Posterior vena cava (tissue), 2 donors: Measurements from ENCODE around the gene DLG1. TPM values are rescaled to one million over a fixed set of nuclear protein-coding genes. Genes with fewer than 3 reads are reported as not detected.
"Not testable (repeated sequence)": the region's sequence is repeated elsewhere in the genome, so short reads cannot be mapped to it uniquely, and the experiment has no call there.

Source experiments
- DNase-seq: peaks from one replicate; pipeline ENCODE4 v3.0.0-alpha.2; 2020; ENCODE audit warnings: low spot score
- intact Hi-C, 2 donors: fragments of 100-400 bp; cut with DNase I; formaldehyde crosslinking; loops; one replicate each; pipeline versions ENCODE4 v1.14.1 to v1.14.2; 2022 to 2023
- total RNA-seq, 2 donors: library from RNA; stranded (reverse); fragmentation: NEBNext Ultra II Directional; extraction: Animal tissue kit (Norgen Biotek cat#: 25700); gene quantifications; one replicate each; pipeline ENCODE4 v1.2.1, GENCODE V29; 2021
- donor health status: DM: yes; HTN: yes; CAD: no.
- donor health status: DM: yes; HTN: yes; CAD: no.

Gene DLG1
- total RNA-seq, 2 donors from 2014 or later = 67.9 to 70.3 TPM

DNA sequence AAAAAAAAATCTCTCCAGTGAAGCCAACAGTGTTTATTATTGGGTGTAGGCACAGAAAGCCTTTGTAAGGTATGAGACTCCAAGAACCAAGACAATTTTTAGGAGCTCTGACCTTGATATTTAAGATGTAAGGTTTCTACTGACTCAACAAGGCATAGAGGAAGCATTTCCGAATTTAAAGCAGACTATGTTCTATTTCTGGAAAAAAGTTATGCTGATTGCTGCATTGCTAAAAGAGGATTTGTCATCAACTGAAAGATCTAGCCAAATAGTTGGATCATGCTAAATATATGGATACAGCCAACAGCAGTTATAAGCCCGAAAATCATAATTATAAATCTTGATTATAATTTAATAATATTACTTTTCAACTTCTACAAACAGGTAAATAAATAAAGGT lies 215.5 kb downstream of the DLG1 start:
- intact Hi-C loops = no loop called here
- no peak for DNase-seq

DNA sequence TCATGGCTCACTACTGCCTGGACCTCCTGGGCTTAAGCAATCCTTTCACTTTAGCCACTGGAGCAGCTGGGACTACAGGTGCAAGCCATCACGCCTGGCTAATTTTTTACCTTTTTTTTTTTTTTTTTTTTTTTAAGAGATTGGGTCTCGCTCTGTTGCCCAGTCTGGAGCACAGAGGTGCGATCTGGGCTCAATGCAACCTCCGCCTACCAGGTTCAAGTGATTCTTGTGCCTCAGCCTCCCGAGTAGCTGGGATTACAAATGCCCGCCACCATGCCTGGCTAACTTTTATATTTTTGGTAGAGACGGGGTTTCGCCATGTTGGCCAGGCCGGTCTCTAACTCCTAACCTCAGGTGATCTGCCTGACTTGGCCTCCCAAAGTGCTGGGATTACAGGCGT lies 218.1 kb downstream of the DLG1 start:
- no peak for DNase-seq
- intact Hi-C loops = no loop called here

DNA sequence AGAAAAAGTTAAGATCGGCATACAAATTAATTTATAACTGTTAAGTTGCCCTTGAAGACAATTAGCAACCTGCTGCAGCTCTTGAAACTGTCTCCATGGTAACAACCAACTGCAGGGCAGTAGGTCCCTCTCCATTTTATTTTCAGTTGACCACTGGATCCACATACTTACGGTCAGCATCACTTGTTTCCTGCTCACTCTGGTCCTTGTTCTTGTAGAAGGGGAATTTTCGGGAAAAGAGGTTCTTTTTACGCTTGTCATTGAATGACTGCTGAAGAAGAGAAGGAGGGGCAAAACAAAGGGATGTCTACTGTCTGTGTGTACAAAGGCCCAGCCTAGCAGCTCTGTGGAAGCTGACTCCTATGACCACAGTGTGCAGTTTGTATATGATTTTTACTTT lies 222.0 kb downstream of the DLG1 start:
- DNase-seq = no peak
- intact Hi-C loops = no loop called here

DNA sequence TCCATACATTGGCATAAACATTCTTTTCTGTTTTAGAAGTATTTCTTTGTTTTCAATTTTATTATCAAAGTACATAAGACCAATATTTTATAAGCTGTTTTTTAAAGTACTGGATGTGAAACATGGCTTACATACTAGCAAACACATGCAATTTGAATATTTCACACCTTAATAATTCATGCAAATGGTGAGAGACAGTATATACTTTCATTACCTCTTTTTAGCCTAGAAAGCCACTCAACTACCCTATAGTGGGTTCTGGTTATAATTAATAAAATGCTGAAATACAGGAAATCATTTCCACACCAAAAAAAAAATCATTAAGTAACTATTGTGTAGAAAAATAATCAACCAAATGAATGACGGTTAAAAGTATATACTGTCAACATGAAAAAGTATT lies 230.3 kb downstream of the DLG1 start:
- intact Hi-C loops = no loop called here
- no peak for DNase-seq

DNA sequence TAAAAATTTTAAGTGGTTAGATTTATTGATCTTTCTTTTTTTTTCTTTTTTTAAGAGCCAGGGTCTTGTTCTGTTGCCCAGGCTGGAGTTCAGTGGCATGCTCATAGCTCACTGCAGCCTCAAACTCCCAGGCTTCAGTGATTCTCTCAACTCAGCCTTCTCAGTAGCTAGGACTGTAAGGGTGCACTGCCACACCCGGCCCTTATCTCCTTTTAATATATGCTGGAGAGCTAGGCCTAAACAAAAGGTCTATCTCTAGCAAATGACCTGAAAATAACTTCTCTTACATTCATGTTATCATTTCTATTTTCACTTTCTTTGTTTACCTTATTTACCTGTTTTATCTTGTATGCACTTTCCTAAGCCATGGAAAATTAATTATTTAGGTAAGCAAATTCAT lies 233.6 kb downstream of the DLG1 start:
- no peak for DNase-seq
- intact Hi-C loops = no loop called here

DNA sequence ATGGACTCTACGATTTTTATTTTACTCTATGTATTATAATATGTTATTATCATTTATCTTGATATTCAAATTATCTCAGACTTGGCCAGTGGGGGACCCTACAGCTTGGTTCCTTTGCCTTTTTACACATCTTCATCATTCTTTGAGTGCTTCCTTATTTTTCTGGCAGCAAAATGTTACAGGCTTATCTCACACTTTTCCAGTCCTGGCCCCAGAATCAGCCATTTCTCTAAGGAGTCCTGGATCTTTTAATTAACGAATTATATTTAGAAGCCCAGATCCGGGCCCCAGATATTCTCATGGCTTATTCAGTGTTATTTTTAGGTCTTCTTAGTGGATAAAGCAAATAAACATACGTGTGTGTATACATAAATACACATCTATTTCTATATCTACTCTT lies 236.0 kb downstream of the DLG1 start:
- intact Hi-C loops = no loop called here
- DNase-seq = no peak

DNA sequence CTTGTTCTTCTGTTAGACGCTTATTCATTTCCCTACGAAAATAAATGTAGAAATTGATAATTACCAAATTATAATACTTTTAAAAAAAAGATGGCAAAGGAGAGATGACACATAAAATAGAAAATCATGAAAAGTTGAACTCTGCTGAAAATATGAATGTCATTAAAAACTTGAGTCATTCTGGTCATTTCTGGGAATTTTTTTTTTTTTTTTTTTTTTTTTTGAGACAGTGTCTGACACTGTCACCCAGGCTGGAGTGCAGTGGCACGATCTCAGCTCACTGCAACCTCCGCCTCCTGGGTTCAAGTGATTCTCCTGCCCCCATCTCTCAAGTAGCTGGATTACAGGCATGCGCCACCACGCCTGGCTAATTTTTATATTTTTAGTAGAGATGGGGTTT lies 246.8 kb downstream of the DLG1 start:
- not testable (repeated sequence) for DNase-seq
- intact Hi-C loops = loop anchor here in 1 of 2 donors (2.0 kb wide), 1 partner anchor 29 kb away; no protein-coding TSS in a partner anchor

DNA sequence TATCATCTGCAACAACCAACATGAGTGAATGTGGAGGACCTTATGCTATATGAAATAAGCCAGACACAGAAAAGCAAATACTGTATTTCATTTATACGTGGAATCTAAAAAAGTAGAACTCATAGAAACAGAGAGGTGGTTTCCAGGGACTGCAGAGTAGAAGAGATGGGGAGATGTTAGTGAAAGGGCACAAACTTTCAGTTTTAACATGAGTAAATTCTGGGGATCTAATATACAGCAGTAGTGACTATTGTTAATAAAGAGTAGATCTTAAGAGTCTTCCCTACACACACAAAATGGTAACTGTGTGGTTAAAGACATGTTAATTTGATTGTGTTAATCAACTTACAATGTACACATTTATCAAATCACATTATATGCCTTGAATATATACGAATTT lies 247.9 kb downstream of the DLG1 start:
- intact Hi-C loops = no loop called here
- DNase-seq = no peak

DNA sequence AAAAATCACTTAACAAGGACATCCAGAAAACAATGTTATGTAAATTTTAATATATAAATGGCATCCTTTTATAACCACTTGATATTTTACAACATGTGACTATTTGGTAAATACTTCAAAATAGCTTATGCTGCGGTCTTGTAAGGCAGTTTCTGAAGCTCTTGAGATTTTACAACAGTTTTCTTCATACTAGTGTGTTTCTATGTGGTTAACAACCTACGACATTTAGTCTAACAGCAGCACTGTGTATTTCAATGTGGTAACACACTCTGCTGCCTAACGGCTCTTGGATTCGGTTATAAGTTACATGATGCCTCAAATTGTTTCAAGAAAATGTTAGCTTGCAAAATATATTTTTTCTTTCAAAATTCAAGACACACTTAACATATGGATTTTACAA lies 255.9 kb downstream of the DLG1 start:
- intact Hi-C loops = no loop called here
- DNase-seq = no peak

DNA sequence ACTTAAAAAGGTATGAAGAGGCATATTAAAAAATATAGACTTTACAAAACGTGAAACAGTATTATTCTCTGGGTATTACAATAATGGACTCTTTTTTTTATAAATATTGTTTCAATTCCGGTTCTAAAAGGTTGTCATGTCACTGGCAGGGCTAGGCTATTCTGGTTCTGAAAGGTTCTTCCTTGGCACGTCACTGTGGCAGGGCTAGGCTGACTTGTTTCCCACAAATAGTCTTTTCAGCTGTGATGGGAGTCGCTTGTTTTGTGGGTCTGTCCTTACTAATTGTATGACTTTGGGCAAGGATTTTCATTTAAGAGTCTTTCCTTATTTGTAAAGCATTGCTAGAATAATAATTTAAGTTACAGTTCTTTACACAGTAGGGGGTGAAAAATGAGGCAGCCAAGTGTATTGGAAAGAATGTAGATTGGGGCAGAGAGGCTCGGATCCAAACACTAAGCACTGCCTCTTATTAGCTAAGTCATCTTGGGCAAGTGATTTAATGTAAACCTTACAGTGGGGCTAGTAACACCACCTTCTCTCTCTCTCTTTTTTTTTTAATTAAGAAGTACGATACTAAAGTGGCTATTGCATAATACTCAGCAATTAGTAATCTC lies 256.4 kb downstream of the DLG1 start:
- no peak for DNase-seq
- intact Hi-C loops = no loop called here

DNA sequence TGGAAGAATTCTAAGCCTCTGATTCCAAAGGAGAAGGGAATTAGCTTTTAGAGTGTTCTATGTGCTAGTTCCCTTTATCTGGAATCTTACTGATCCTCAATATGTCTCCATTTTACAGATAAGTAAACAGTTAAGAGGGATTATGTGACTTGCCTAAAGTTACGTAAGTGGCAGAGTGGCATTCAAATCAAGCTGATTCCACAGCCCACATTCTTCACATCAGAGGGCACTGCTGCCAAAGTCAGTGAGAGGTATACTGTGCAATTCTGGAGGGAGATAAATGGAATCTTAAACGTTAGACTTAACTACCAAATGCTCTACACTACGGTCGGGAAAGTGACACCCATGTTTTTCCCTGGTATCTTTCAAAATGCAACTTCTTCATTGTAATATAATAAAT lies 257.8 kb downstream of the DLG1 start:
- DNase-seq = no peak
- intact Hi-C loops = no loop called here

DNA sequence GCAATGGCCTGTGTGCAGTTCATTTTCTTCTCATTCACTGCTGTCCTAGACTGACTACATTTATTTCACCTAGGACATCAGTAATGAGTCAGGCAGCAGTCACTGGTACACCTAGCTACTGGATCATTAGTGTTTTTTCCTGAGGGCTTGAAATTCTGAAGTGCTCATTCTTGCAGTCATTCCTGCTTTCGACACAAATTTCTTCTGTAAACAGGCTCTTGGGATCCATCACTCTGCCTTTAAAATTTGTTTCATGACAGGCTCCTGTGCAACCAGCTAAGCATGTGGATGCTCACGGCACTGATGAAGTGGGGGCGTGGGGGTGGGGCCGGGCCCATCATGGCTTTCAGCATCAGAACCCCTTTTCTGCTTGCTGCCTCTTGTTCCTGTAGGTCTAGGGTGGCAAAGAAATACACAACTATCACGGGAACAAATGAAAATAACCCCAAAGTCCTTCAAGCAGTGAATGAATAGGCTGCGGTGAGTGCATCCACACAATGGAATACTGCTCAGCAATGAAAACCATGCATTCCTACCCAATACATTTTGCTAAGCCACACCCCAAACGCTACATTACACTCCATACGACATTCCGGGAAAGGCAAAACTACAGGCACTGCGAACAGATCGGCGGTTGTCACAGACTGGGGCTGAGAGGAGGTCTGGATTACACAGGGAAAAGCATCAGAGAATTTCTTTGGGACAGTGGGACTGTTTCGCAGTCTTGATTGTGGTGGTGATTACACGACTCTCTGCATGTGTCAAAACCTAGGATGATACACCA lies 259.5 kb downstream of the DLG1 start:
- DNase-seq = no peak
- intact Hi-C loops = no loop called here

DNA sequence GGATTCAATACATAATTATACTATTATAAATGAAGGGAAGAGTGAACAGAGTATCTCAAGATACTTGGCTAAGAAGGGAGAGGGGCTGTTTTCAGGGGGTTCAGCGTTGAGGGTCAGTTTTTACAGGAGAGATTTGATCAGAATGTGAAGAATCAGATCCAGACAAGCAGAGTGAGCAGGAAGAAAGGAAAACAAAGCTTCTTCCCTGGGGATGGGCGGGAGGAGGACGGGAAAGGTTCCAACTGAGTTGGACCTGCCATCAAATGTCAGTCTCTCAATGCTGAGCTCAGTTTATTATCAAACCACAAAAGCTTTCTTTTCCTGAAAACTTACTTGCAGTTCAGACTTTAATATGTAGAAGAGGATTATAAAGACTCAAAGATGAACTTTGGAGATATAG lies 262.8 kb downstream of the DLG1 start:
- intact Hi-C loops = no loop called here
- DNase-seq = no peak

DNA sequence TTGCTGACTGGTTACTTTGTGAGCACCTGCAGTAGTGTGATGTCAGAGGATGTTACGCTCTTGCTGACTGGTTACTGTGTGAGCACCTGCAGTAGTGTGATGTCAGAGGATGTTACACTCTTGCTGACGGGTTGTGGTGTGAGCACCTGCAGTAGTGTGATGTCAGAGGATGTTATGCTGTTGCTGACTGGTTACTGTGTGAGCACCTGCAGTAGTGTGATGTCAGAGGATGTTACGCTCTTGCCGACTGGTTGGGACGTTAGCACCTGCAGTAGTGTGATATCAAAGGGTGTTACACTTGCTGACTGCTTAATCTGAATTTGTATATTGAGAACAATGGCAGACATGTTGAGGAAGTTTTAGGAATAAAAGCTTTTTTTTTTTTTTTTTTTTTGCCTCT lies 263.6 kb downstream of the DLG1 start:
- DNase-seq, intact Hi-C loops: not testable (repeated sequence)

DNA sequence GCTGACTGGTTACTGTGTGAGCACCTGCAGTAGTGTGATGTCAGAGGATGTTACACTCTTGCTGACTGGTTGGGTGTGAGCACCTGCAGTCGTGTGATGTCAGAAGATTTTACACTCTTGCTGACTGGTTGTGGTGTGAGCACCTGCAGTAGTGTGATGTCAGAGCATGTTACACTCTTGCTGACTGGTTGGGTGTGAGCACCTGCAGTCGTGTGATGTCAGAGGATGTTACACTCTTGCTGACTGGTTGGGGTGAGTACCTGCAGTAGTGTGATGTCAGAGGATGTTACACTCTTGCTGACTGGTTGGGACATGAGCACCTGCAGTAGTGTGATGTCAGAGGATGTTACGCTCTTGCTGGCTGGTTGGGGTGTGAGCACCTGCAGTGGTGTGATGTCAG lies 264.6 kb downstream of the DLG1 start:
- intact Hi-C loops, DNase-seq: not testable (repeated sequence)

DNA sequence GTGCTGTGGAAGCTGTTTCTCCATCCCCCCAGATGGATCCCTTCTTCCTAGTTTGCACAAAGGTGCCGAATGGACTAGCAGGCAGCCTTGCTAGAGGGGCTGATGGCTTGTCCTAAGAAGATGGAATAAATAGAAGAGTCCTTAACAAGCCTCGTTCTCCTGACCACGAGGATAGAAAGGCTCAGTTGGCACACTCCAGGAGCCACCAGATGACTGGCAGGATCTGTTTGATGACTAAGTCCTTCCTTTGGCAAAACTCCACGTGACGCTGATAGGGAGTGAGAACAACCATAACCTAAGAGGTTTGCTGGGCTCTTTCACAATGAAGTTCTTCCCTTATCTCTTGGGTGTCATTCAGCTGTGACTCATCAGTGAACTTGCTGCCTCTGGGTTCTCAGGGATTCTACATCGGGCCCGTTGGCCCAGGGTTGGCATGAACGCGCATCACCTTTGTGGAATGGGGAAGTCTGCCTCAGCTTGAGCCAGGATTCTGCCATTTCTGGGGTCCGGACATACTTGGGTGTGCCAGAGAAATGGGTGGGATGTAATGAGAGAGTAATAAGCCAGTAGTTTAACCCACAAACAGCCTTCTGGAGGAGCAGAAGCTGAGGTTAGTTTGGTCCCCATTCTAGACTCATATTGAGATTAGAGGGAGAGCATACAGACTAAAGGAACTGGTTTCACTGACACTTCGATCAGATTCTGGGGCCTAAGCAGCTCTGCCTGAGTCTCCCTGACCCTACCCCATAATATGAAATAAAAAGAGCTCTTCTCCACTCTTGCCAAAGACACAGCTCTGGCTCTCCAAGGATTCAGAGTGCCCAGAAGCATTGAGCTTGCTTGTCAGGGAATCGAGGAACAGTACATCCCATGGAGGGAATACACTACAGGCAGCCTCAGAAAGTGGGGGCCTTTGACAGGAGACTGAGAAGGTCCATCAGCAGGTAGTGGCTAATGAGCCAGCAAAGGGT lies 266.8 kb downstream of the DLG1 start:
- no peak for DNase-seq
- intact Hi-C loops = no loop called here

DNA sequence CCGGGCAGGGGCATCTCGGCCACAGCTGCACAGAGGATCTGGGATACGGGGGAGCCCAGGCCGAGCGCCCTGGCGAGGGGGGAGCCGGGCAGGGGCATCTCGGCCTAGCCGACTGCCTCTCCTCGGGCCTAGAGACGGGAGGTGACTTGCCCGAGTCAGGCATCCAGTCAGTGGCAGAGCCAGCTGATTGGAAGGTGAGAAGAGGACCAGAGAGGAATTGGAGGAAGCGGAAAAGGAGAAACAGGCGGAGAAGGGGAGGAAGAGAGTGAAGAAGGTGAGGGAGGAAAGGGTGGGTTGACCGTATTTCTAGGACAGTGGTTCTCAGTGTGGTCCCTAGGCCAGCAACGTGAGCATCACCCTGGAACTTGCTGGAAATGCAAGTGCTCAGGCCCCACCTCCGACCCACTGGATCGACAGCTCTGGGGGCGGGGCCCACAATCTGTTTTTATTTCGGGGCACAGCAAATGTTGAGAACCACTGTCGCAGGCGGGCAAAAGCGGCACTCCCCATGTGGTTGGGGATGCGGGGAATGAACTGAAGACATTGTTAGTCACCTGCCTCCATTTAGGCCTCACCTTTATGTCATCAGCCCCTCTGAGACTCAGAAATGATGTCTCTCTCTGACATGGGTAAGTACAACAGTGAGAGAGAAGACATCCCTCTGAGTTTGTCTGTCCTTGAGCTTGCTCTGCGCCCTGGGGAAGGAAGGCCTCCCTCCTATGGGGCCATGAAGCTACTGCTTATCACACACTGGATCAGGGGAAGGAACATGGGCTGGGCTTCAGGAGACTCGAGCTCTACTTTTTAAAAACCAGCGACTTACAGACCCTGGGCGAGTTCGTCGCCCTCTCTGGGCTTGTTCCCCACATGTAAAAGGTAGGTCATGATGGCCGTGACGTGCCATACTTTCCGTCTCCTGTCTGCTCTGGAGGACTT lies 267.8 kb downstream of the DLG1 start:
- DNase-seq = peak; percentile 78
- intact Hi-C loops = no loop called here

DNA sequence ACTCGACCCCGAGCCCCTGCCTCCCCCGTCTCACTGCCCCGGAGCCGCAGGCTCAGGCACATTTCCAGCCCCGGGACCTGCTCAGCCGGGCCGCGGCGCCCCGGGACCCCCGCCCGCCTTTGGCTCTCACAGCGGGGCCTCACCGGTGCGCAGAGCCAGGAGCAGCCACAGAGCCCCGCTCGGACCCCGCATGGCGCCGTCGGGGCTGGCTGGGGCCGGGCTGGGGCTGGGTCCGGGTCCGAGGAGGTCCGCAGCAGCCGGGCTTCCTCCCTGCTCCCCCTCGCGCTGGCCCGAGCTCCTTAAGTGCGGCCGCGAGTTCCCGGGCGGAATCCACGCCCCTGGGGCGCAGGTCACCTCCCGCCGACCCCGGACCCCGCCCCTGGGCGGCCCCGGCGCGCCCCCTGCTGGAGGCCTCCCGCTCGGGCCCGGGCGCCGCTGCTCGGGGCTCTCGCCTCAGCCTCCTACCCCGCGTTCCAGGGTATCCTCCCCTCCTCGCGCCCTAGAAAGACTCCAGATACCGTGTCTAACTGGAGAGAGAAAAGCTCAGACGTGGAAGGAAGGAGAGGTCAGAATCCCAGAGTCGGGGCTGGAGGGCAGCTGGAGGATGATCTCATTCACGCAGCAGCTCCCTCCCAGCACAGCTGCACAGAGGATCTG lies 268.8 kb downstream of the DLG1 start, which contains the start of gene MELTF:
TSS of gene MELTF (minus strand) at position 307 of the 657 bp plus-strand sequence. CDS start at position 192, 115 bp downstream.
- intact Hi-C loops = no loop called here
- DNase-seq = peak; percentile 81
